Measurements from ENCODE around the gene CAPN8. TPM values are rescaled to one million over a fixed set of nuclear protein-coding genes. Genes with fewer than 3 reads are reported as not detected.

The CAPN8 gene
- total RNA-seq = 0.09 TPM in 1 of 2 replicates, not detected in the other

GRCh38 chr1:223665592-223666312 lies at the start of gene CAPN8:
CAPN8 (minus strand) TSS chr1:223665701; CDS start chr1:223665646, 55 bp downstream.

GRCh38 chr1:223712194-223712849 lies 46.8 kb upstream of the CAPN8 start, which contains the start of gene CAPN2:
CAPN2 (plus strand) TSS chr1:223712539; CDS start chr1:223712641, 102 bp downstream.

Other genes with a start within 250 kb of the CAPN8 start
- gene CAPN2, start 46.8 kb upstream of the CAPN8 start, total RNA-seq = 391 and 436 TPM in 2 replicates
- 16.2 and 20.2 TPM in 2 replicates for gene TP53BP2, start 180.2 kb upstream of the CAPN8 start, total RNA-seq